ENCODE measurements around the gene SYNGAP1. TPM values are rescaled to one million over a fixed set of nuclear protein-coding genes. Genes with fewer than 3 reads are reported as not detected.

The SYNGAP1 gene
- total RNA-seq, 1 donor from 2014 or later = 6.5 TPM

DNA sequence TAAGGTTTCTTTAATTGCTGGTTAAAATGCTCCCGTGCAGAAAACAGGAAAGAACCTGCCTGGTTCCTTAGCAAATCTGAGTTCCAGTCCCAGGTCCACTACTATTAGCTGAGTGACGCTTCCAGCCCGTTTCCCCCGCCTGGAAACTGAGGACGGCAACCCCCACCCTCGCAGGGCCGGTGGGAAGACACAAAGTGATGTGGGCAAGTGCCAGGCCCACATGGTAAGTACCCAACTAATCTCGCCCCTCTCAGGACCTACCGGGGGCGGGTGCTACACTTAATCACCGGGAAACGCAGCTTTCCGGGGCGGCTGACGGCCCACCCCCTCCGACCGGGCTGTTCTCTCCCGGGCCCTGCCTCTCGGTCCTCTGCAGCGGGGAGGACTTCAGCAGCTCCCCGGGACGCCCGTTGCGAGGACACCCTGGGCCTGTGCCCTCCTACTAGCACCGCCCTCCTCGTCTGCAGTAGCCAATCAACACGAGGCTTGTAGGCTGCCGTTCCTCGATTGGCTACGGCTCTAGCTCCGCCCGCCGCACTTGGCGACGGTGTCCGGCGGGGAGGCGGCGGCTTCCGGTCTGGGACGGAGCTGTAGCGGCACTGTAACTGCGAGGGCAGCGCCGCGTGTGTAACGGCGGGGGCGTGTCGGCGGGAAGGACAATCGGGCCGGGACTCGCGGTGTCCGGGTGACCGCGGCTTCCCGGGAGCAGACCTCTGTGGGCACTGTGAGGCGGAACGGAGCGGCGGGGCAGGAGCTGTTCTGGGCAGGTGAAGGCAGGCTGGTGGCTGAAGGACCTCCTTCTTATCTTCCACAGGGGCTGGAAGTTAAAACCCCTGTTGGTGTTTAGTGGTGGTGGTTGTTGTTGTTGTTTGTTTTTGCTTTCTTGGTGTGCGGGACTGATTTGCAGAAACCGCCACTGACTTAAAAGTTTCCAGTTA is 34.4 kb downstream of the SYNGAP1 start, which contains the start of gene ZBTB9:
Gene ZBTB9, plus strand, starts transcription at position 568 of the 938 bp plus-strand sequence. CDS start 525 bp downstream, outside the sequence.
- peaks cover 14% of the 10 kb centered on the region for H3K36me3 ChIP-seq
- peak within 1 kb of the TSS; percentile 87 for H3K4me3 ChIP-seq
- peak within 1 kb of the TSS; percentile 88 for H3K27ac ChIP-seq (replicated peaks)
- TF ChIP-seq, protein P1, sequence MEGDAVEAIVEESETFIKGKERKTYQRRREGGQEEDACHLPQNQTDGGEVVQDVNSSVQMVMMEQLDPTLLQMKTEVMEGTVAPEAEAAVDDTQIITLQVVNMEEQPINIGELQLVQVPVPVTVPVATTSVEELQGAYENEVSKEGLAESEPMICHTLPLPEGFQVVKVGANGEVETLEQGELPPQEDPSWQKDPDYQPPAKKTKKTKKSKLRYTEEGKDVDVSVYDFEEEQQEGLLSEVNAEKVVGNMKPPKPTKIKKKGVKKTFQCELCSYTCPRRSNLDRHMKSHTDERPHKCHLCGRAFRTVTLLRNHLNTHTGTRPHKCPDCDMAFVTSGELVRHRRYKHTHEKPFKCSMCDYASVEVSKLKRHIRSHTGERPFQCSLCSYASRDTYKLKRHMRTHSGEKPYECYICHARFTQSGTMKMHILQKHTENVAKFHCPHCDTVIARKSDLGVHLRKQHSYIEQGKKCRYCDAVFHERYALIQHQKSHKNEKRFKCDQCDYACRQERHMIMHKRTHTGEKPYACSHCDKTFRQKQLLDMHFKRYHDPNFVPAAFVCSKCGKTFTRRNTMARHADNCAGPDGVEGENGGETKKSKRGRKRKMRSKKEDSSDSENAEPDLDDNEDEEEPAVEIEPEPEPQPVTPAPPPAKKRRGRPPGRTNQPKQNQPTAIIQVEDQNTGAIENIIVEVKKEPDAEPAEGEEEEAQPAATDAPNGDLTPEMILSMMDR (IDR thresholded peaks at IDR 0.05; ENCODE audit: borderline replicate concordance) = no peak
- H3K27me3 ChIP-seq (ENCODE audit: low read depth) = no peaks in the 10 kb centered on the region
- intact Hi-C loops (cut with micrococcal nuclease) = no loop called here
- H3K4me1 ChIP-seq = peaks cover 30% of the 10 kb centered on the region
- H3K9me3 ChIP-seq (replicated peaks) = no peaks in the 10 kb centered on the region
- DNase-seq = peak; percentile 96

DNA sequence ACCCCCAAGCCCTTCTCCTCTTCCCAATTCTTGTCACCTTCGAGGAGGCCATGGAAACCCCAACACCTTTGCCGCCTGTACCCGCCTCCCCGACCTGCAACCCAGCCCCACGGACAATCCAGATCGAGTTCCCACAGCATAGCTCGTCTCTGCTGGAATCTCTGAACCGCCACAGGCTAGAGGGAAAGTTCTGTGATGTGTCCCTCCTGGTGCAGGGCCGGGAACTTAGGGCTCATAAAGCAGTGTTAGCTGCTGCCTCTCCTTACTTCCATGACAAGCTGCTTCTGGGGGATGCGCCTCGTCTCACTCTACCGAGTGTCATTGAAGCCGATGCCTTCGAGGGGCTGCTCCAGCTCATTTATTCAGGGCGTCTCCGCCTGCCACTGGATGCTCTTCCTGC is 35.2 kb downstream of the SYNGAP1 start:
- DNase-seq = no peak
- intact Hi-C loops (cut with micrococcal nuclease) = no loop called here
- H3K27ac ChIP-seq (replicated peaks) = peak overlapping the region; percentile 88

DNA sequence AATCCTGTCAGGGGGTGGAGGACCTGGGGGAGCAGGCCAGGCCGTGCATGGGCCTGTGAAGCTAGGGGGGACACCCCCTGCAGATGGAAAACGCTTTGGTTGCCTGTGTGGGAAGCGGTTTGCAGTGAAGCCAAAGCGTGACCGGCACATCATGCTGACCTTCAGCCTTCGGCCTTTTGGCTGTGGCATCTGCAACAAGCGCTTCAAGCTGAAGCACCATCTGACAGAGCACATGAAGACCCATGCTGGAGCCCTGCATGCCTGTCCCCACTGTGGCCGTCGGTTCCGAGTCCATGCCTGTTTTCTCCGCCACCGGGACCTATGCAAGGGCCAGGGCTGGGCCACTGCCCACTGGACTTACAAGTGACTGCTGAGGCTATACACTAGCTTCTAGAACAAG is 36.3 kb downstream of the SYNGAP1 start:
- intact Hi-C loops (cut with micrococcal nuclease) = no loop called here
- peaks cover 30% of the 10 kb centered on the region for H3K4me1 ChIP-seq
- H3K4me3 ChIP-seq = no peak overlapping the region
- TF ChIP-seq, protein P1 (IDR thresholded peaks at IDR 0.05; ENCODE audit: borderline replicate concordance) = no peak
- peaks cover 14% of the 10 kb centered on the region for H3K36me3 ChIP-seq
- H3K9me3 ChIP-seq (replicated peaks) = no peaks in the 10 kb centered on the region
- no peaks in the 10 kb centered on the region for H3K27me3 ChIP-seq (ENCODE audit: low read depth)
- H3K27ac ChIP-seq (replicated peaks) = no peak overlapping the region
- no peak for DNase-seq

More for the DNA sequence above, 35.2 kb downstream of the SYNGAP1 start:
- H3K4me3 ChIP-seq = peak overlapping the region; percentile 87
- H3K9me3 ChIP-seq (replicated peaks) = no peaks in the 10 kb centered on the region
- H3K27me3 ChIP-seq (ENCODE audit: low read depth) = no peaks in the 10 kb centered on the region
- TF ChIP-seq, protein P1 (IDR thresholded peaks at IDR 0.05; ENCODE audit: borderline replicate concordance) = no peak
- H3K36me3 ChIP-seq = peaks cover 14% of the 10 kb centered on the region
- peaks cover 30% of the 10 kb centered on the region for H3K4me1 ChIP-seq

DNA sequence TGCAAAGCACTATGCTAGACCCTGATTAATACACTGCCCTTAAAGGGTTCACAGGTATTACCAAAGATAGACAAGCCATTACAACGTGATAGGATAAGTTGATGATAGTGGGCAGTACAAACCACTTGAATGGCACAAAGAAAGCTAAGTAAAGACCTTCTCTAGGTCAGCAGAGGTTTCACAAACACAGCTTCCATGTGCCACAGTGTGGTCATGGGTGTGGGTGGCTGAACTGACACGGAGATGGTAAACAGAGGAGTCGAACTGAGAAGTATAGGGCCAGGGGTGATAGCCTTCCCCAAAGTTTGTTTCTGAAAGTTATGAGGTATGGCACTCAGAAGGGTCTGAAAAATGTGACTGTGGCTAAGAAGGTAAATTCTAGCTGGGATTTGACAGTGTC is 38.8 kb downstream of the SYNGAP1 start:
- DNase-seq = no peak
- intact Hi-C loops (cut with micrococcal nuclease) = no loop called here
- H3K4me1 ChIP-seq = peaks cover 17% of the 10 kb centered on the region

DNA sequence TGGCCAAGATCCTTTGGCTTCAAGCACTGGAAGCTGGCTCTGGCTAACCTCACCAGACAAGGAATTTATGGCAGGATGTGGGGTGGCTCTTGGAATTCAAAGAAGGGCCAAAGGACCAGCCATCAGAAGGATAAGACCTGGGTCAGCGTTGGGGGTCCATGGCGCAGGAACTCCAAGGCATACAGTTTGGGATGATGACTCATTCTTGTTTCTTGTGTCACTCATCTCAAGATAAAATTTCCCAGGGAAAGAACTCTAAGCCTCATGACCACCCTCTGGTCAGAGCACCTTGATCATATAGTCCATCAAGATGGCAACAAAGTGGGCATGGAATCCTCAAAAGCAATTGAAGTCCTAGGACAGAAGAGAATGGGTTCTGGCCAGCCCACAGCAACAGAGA is 39.4 kb downstream of the SYNGAP1 start:
- TF ChIP-seq, protein P1 (IDR thresholded peaks at IDR 0.05; ENCODE audit: borderline replicate concordance) = no peak

More for the DNA sequence above, 38.8 kb downstream of the SYNGAP1 start:
- H3K9me3 ChIP-seq (replicated peaks) = no peaks in the 10 kb centered on the region
- no peaks in the 10 kb centered on the region for H3K27me3 ChIP-seq (ENCODE audit: low read depth)
- no peak overlapping the region for H3K4me3 ChIP-seq
- TF ChIP-seq, protein P1 (IDR thresholded peaks at IDR 0.05; ENCODE audit: borderline replicate concordance) = no peak
- H3K27ac ChIP-seq (replicated peaks) = no peak overlapping the region
- H3K36me3 ChIP-seq = peaks cover 14% of the 10 kb centered on the region

More for the DNA sequence above, 39.4 kb downstream of the SYNGAP1 start:
- intact Hi-C loops (cut with micrococcal nuclease) = no loop called here
- Histone ChIP-seq H3K36me3 (peaks cover 14% of the 10 kb centered on the region), H3K9me3 (replicated peaks) (no peaks in the 10 kb centered on the region), H3K4me3 (no peak overlapping the region), H3K27me3 (ENCODE audit: low read depth) (no peaks in the 10 kb centered on the region), H3K27ac (replicated peaks) (no peak overlapping the region), H3K4me1 (peaks cover 11% of the 10 kb centered on the region)
- no peak for DNase-seq

Measured in left ventricle myocardium inferior (tissue), 1 donor.